Liver (tissue), 9 donors: ENCODE results near the gene SDK2. TPM values are rescaled to one million over a fixed set of nuclear protein-coding genes. Genes with fewer than 3 reads are reported as not detected.

ENCODE experiments used
- DNase-seq: peaks from one replicate; pipeline ENCODE4 v3.0.0-alpha.2; 2017; ENCODE audit warnings: low spot score
- H3K27ac ChIP-seq, 2 donors: one replicate each; pipeline ENCODE4 v1.7.0; 2013; ENCODE audit warnings: inconsistent platforms in 2 of 2, low read length in 2 of 2, control low read depth in 1 of 2, low read depth in 1 of 2, mild to moderate bottlenecking in 1 of 2
- H3K27me3 ChIP-seq, 4 donors: one replicate each; pipeline versions ENCODE4 v1.6.1 to v1.7.0; 2013; ENCODE audit warnings: low read length in 3 of 4, inconsistent platforms in 1 of 4, mild to moderate bottlenecking in 1 of 4, moderate library complexity in 1 of 4; ENCODE audit not compliant: control insufficient read depth in 4 of 4, insufficient read depth in 4 of 4
- H3K36me3 ChIP-seq, 4 donors: one replicate each; pipeline versions ENCODE4 v1.6.1 to v1.7.0; 2013; ENCODE audit warnings: low read length in 3 of 4, mild to moderate bottlenecking in 3 of 4, low read depth in 1 of 4, moderate library complexity in 1 of 4; ENCODE audit not compliant: control insufficient read depth in 4 of 4, insufficient read depth in 3 of 4
- H3K4me1 ChIP-seq, 4 donors: one replicate each; pipeline versions ENCODE4 v1.6.1 to v1.7.0; 2013; ENCODE audit warnings: low read length in 3 of 4, mild to moderate bottlenecking in 3 of 4, moderate library complexity in 1 of 4; ENCODE audit not compliant: control insufficient read depth in 4 of 4, insufficient read depth in 4 of 4
- H3K4me3 ChIP-seq, 3 donors: one replicate each; pipeline versions ENCODE4 v1.6.1 to v1.7.0; 2013; ENCODE audit warnings: low read length in 3 of 3, control low read depth in 1 of 3, low read depth in 1 of 3, mild to moderate bottlenecking in 1 of 3
- H3K9ac ChIP-seq, 2 donors: one replicate each; pipeline ENCODE4 v1.7.0; 2013; ENCODE audit warnings: low read length in 2 of 2, mild to moderate bottlenecking in 2 of 2, moderate library complexity in 2 of 2, control low read depth in 1 of 2, low read depth in 1 of 2
- H3K9me3 ChIP-seq, 4 donors: one replicate each; pipeline versions ENCODE4 v1.6.1 to v1.7.0; 2013; ENCODE audit warnings: low read length in 3 of 4; ENCODE audit not compliant: control insufficient read depth in 4 of 4
- EGR1 ChIP-seq, 2 donors: IDR thresholded peaks; 2 replicates each; pipeline ENCODE4 v1.6.1; 2016 to 2018; ENCODE audit warnings: antibody characterized with exemption in 2 of 2, low read depth in 2 of 2
- FOXA1 ChIP-seq: IDR thresholded peaks from 2 replicates; pipeline ENCODE4 v1.6.1; 2016; ENCODE audit warnings: antibody characterized with exemption
- FOXA2 ChIP-seq: IDR thresholded peaks from 2 replicates; pipeline ENCODE4 v1.6.1; 2016; ENCODE audit warnings: antibody characterized with exemption
- GABPA ChIP-seq, 2 donors: IDR thresholded peaks in 1 of 2; conservative IDR thresholded peaks in 1 of 2; 2 replicates each; pipeline ENCODE4 v1.6.1; 2016; ENCODE audit warnings: antibody characterized with exemption in 2 of 2, mild to moderate bottlenecking in 1 of 2, moderate library complexity in 1 of 2
- HNF4A ChIP-seq, 2 donors: conservative IDR thresholded peaks; 2 replicates each; pipeline ENCODE4 v1.6.1; 2016; ENCODE audit warnings: antibody characterized with exemption in 2 of 2, mild to moderate bottlenecking in 2 of 2
- JUND ChIP-seq, 2 donors: IDR thresholded peaks; 2 replicates each; pipeline ENCODE4 v1.6.1; 2016; ENCODE audit warnings: antibody characterized with exemption in 2 of 2
- NR2F2 ChIP-seq: IDR thresholded peaks from 2 replicates; pipeline ENCODE4 v1.6.1; 2016; ENCODE audit warnings: antibody characterized with exemption
- RAD21 ChIP-seq, 2 donors: IDR thresholded peaks; 2 replicates each; pipeline ENCODE4 v1.6.1; 2016; ENCODE audit warnings: antibody characterized with exemption in 2 of 2, mild to moderate bottlenecking in 2 of 2
- RXRA ChIP-seq, 2 donors: IDR thresholded peaks; 2 replicates each; pipeline ENCODE4 v1.6.1; 2017 to 2018; ENCODE audit warnings: antibody characterized with exemption in 2 of 2, mild to moderate bottlenecking in 1 of 2
- SP1 ChIP-seq: IDR thresholded peaks from 2 replicates; pipeline ENCODE4 v1.6.1; 2018; ENCODE audit warnings: antibody characterized with exemption, mild to moderate bottlenecking
- TAF1 ChIP-seq: conservative IDR thresholded peaks from 2 replicates; pipeline ENCODE4 v1.6.1; 2016; ENCODE audit warnings: antibody characterized with exemption, mild to moderate bottlenecking
- YY1 ChIP-seq: IDR thresholded peaks from 2 replicates; pipeline ENCODE4 v1.6.1; 2016; ENCODE audit warnings: antibody characterized with exemption, mild to moderate bottlenecking
- WGBS: extraction: QIAGEN DNeasy Blood & Tissue Kit; methylation state at CpG from one replicate; pipeline ENCODE4 v1.1.7; 2013; 5-methylcytosine and 5-hydroxymethylcytosine counted together
- polyA plus RNA-seq, 2 donors: library from polyadenylated mRNA; stranded (reverse) in 1 of 2; unstranded in 1 of 2; fragments of 200-250 nt in 1 of 2; fragments of >200 nt in 1 of 2; fragmentation: Nextera tagmentation in 1 of 2; extraction: Ambion mirVana in 1 of 2; gene quantifications; one replicate each; pipeline versions ENCODE4 v1.2.1 to v1.2.3, GENCODE V29; 2013 to 2015
- total RNA-seq, 2 donors: library from RNA; depleted of rRNA; stranded (reverse); fragments of >200 nt; gene quantifications; one replicate each; pipeline ENCODE4 v1.2.3, GENCODE V29; 2014
- TF ChIP-seq, protein P1 (sequence below): IDR thresholded peaks from 2 replicates; pipeline ENCODE4 v1.6.1; 2016; ENCODE audit warnings: antibody characterized with exemption
- TF ChIP-seq, protein P2 (sequence below): fragments of 150-350 bp; IDR thresholded peaks from 2 replicates; pipeline ENCODE4 v1.5.1; 2017; ENCODE audit warnings: improper control_type of control experiment, low read depth, low read length; ENCODE audit not compliant: missing input control
- TF ChIP-seq, protein P3 (sequence below): IDR thresholded peaks from 2 replicates; pipeline ENCODE4 v1.6.1; 2016; ENCODE audit warnings: antibody characterized with exemption
- TF ChIP-seq, protein P4 (sequence below): IDR thresholded peaks from 2 replicates; pipeline ENCODE4 v1.6.1; 2016; ENCODE audit warnings: antibody characterized with exemption
- TF ChIP-seq, protein P5 (sequence below): IDR thresholded peaks from 2 replicates; pipeline ENCODE4 v1.6.1; 2016; ENCODE audit warnings: antibody characterized with exemption, mild to moderate bottlenecking
- donor health status: healthy.
- donor health status: healthy.
- donor health status: healthy.
- donor health status: healthy.
- donor health status: healthy.

Gene SDK2
- total and polyA plus RNA-seq, 4 donors: 0.05 to 0.42 (median 0.10) TPM

DNA sequence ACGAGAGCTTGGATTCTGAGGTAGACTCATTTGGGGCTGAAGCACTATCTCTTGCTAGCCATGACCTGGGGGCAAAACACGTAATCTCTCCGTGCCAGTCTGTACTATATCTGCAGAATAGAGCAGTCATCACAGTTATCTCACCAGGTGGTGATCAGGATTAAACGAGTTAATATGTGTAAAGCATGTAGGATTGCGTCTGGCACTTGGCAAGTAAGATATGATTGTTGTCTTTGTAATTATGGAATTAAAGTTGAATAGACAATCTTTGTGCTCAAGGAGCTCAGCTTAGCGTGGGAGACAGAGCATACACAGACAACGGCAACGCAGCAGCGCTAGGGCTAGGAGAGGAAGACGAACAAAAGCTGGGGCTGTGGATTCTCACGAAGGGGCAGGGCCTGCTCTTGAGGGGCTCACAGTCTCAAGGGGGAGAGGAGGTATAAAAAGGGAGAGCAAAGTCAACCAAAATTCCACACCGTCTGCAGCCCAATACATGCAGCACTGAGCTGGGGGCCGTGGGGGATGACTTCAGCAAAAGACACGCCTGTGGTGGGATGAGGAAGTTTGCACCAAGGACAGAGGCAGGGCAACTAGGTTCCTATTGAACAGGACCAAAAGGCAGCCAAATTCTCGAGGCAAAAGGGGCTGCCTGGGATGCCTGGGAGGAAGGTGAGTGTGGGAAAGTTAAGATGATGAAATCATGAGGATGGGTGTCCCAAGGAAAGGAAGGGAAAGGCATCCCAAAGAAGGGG lies 68.6 kb downstream of the SDK2 start:
- peaks cover 0 to 4% (median under 1%) of the 10 kb centered on the region in 4 donors for H3K27me3 ChIP-seq
- no peaks in the 10 kb centered on the region for H3K9me3 ChIP-seq
- H3K9ac ChIP-seq: no peak overlapping the region
- H3K4me3 ChIP-seq: no peak overlapping the region
- TF ChIP-seq FOXA1 (no peak), HNF4A (conservative IDR thresholded peaks at IDR 0.05) (no peak), EGR1 (IDR thresholded peaks at IDR 0.05; ENCODE audit: low read depth in 2 of 2) (no peak), FOXA2 (no peak), GABPA (IDR thresholded peaks at IDR 0.05 in 1 of 2, conservative IDR thresholded peaks at IDR 0.05 in 1 of 2) (no peak), RXRA (IDR thresholded peaks at IDR 0.05) (no peak), YY1 (no peak), JUND (IDR thresholded peaks at IDR 0.05) (no peak), TAF1 (no peak), SP1 (no peak), NR2F2 (no peak), RAD21 (IDR thresholded peaks at IDR 0.05) (no peak)
- TF ChIP-seq, protein P1, sequence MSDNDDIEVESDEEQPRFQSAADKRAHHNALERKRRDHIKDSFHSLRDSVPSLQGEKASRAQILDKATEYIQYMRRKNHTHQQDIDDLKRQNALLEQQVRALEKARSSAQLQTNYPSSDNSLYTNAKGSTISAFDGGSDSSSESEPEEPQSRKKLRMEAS: no peak
- TF ChIP-seq, protein P2, sequence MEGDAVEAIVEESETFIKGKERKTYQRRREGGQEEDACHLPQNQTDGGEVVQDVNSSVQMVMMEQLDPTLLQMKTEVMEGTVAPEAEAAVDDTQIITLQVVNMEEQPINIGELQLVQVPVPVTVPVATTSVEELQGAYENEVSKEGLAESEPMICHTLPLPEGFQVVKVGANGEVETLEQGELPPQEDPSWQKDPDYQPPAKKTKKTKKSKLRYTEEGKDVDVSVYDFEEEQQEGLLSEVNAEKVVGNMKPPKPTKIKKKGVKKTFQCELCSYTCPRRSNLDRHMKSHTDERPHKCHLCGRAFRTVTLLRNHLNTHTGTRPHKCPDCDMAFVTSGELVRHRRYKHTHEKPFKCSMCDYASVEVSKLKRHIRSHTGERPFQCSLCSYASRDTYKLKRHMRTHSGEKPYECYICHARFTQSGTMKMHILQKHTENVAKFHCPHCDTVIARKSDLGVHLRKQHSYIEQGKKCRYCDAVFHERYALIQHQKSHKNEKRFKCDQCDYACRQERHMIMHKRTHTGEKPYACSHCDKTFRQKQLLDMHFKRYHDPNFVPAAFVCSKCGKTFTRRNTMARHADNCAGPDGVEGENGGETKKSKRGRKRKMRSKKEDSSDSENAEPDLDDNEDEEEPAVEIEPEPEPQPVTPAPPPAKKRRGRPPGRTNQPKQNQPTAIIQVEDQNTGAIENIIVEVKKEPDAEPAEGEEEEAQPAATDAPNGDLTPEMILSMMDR: no peak
- TF ChIP-seq, protein P3, sequence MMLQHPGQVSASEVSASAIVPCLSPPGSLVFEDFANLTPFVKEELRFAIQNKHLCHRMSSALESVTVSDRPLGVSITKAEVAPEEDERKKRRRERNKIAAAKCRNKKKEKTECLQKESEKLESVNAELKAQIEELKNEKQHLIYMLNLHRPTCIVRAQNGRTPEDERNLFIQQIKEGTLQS: no peak
- TF ChIP-seq, protein P4, sequence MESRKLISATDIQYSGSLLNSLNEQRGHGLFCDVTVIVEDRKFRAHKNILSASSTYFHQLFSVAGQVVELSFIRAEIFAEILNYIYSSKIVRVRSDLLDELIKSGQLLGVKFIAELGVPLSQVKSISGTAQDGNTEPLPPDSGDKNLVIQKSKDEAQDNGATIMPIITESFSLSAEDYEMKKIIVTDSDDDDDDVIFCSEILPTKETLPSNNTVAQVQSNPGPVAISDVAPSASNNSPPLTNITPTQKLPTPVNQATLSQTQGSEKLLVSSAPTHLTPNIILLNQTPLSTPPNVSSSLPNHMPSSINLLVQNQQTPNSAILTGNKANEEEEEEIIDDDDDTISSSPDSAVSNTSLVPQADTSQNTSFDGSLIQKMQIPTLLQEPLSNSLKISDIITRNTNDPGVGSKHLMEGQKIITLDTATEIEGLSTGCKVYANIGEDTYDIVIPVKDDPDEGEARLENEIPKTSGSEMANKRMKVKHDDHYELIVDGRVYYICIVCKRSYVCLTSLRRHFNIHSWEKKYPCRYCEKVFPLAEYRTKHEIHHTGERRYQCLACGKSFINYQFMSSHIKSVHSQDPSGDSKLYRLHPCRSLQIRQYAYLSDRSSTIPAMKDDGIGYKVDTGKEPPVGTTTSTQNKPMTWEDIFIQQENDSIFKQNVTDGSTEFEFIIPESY: no peak
- TF ChIP-seq, protein P5, sequence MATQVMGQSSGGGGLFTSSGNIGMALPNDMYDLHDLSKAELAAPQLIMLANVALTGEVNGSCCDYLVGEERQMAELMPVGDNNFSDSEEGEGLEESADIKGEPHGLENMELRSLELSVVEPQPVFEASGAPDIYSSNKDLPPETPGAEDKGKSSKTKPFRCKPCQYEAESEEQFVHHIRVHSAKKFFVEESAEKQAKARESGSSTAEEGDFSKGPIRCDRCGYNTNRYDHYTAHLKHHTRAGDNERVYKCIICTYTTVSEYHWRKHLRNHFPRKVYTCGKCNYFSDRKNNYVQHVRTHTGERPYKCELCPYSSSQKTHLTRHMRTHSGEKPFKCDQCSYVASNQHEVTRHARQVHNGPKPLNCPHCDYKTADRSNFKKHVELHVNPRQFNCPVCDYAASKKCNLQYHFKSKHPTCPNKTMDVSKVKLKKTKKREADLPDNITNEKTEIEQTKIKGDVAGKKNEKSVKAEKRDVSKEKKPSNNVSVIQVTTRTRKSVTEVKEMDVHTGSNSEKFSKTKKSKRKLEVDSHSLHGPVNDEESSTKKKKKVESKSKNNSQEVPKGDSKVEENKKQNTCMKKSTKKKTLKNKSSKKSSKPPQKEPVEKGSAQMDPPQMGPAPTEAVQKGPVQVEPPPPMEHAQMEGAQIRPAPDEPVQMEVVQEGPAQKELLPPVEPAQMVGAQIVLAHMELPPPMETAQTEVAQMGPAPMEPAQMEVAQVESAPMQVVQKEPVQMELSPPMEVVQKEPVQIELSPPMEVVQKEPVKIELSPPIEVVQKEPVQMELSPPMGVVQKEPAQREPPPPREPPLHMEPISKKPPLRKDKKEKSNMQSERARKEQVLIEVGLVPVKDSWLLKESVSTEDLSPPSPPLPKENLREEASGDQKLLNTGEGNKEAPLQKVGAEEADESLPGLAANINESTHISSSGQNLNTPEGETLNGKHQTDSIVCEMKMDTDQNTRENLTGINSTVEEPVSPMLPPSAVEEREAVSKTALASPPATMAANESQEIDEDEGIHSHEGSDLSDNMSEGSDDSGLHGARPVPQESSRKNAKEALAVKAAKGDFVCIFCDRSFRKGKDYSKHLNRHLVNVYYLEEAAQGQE: no peak
- H3K36me3 ChIP-seq: no peaks in the 10 kb centered on the region
- H3K27ac ChIP-seq: no peak overlapping the region
- no peaks in the 10 kb centered on the region for H3K4me1 ChIP-seq
- WGBS: 64% methylated on average over 15 of the region's 15 CpGs
- no peak for DNase-seq
